Amniotic stem cell (primary cell): ENCODE data around the gene AFG1L.
"Not testable (repeated sequence)": the region's sequence is repeated elsewhere in the genome, so short reads cannot be mapped to it uniquely, and the experiment has no call there.

Experiments
- DNase-seq: peaks from one replicate; lab custom pipeline; 2025; lab: John Stamatoyannopoulos, UW

The AFG1L gene

DNA sequence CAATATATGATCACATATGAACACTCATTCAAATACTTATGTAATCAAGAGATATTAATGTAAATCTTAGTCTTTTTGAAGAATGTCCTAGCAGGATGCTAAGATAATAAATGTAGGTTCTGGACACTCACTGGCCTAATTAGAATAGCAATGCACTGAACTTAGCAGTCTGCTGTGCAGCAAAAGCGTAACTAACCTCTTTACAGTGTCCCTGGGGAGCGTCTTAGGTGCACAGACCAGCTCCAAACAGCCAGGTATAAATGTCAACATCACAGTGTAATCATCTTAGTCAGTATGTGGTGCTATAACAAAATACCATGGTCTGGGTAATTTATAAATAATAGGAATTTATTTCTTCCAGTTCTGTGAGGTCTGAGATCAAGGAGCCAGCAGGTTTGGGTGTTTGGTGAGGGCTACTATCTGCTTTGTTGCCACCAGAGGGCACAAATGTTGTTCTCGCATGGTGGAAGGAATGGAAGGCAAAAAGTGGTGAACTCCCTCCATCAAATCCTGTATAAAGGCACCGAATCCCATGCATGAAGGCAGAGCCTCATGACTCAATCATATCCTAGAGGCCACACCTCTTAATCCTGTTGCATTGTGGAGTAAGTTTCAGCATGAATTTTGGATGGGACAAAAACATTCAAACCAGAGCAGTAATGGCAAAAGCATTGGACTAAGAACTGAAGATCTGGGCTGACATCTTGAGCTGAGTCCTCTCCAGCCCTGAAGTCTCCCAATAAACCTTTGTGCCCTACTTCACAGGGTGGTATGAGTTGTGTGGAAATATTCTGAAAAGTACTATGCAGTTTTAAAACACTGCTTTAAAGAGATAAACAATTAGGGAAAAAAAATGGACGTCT lies 224.1 kb downstream of the AFG1L start:
- DNase-seq = no peak

DNA sequence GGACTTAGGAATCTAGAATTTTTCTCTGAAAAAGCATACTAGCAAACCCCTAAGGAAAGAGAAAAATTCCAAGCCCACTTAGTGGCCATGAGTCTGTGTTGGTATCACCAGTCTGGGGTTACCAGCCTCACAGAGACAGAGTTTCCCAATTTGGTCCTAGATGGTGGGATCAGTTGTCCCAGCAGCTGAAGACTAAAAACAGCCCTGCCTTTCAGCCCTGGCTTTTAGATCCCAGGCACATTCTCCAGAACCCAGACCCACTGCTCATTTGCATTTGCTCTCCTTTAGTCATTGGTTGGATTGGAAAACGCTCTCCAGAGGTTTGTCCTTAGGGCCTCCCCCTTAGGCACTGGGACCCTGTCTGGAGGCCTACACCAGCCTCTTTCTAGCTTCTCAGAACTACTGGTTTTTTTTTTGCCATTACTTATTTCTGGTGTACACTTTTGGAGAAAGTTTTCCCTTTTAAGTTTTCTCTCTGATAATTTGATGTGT lies 226.8 kb downstream of the AFG1L start:
- DNase-seq = no peak

DNA sequence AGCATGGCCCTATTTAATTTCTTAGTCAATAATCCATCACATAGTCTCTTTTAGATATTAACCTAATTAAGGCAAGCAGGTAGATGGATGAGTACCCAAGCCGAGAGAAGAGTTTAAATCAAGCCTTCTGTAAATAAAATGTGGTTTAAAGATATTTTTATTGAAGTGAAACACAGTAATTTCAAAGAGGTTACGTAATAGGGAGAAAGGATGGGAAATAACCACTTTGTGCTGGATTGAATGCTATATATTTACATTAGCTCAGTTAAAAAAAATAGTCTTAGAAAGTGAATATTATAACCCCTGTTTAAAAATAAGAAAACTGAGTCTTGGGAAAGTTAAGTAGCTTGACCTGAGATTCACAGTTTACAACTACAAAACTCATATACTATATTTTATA lies 228.8 kb downstream of the AFG1L start:
- no peak for DNase-seq

DNA sequence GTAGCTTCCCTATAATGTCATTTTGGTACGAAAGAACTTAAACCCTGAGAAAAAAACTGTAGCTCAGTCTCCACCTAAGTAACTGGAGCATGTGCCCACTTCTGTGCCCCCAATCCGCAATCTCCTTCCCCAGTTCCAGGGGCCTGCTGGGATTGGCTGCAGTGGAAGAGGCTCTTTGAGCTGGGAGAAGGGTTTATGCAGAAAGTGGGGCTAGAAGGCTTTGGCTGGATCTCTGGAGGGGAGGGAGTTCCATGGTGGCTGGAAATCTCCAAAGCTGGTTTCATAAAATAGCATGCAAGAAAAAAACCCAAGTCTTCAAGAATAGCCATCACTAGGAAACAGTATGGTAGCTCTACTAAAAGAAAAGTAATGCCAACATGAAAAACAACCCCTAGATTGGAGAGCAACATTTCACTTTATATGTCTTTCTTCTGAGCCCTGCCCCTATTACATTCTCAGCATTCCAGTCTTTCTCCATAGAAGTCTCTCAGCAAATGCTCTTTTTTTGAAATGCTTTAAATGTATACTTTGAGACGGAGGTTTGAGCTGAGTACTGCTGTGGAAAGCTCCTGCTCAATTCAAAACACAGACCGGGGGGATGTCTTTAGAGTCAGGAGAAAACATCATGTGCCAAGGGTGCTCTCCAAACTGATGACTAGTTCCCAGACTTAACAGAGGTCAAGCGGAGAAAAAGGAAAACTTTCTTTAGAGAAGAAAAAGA lies 229.8 kb downstream of the AFG1L start:
- DNase-seq = no peak

DNA sequence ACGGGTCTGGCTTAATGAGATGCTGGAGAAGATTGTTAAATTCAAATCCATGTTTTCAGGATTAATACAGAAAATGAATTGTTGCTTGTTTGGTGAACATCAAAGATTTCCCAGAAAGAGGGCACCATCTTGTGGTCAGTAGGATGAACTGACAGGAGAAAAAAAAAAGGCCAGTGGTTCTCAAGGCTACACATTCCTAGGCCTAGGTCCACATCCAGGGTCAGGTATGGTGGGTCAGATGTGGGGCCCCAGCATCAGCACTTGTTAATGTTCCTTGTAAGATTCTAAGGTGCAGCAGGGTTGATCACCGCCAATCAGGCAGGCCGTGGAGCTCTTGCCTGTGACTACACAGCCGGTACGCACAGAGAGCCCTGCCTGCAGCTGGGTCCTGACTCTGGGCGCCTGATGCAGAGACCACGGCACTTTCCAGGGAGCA lies 231.9 kb downstream of the AFG1L start:
- DNase-seq = no peak

DNA sequence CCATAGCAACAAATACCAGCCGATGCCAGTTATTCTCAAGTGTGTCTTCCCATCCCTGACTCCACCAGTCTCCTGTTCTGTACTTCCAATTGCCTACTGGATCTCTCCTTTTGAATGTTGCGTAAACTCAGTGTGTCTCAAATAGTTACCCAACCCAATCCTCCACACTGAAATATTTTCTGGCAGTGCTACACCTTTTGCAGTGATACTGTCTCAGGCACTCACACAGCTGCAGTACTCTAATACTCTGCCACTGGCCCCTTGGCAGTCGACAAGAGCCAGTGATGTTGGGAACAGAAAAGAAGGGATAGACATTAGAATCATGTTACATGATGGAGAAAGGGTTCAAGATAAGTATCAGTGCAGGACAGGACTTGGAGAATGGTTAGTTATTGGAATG lies 234.0 kb downstream of the AFG1L start:
- DNase-seq = no peak

DNA sequence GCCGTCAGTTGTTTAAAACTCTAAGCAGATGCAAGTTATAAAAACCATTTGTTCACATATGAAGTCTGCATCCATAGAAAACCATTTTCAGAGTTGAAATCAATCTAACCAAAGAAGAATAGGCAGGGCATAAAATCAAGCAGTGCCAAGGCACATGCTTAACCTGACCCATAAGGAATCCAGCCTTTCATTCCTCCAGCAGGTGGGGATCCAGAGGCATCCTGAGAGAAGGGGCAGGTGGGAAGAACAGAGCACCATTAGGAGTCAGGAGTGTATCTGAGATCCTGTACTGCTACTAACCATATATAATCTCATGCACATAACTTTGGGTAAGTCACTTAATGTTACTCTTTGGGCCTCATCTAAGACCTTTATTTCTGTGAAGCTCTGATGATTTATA lies 236.5 kb downstream of the AFG1L start:
- no peak for DNase-seq

DNA sequence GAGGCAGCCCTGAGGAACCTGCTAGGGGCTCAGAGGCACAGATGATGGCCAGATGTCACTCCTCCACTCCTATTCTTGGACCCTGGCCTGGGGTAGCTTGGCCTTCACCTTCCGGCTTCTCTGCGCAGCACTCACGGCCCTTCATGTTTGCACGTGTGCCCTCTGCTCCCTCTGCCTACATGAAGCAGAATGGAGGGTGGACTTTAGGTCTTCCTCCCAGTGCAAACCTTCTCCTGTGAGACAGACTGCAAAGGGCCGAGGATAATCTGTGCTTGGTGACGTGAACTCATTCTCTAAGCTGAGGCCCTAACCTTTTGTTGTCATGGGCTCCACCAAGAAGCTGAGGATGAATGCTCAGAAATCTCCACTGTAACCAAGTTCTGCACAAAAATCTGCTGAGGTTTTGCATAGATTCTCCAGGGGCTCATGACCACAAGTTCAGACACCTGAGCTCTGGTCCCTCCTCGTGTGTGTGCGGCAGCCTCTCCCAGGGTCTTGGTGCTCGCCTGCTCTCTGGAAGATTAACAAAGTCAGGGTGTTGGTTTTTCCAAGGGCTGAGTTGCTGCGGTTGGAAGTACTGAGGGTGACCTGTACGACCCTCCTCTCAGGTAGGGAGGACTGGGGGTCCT lies 240.4 kb downstream of the AFG1L start:
- DNase-seq = no peak

DNA sequence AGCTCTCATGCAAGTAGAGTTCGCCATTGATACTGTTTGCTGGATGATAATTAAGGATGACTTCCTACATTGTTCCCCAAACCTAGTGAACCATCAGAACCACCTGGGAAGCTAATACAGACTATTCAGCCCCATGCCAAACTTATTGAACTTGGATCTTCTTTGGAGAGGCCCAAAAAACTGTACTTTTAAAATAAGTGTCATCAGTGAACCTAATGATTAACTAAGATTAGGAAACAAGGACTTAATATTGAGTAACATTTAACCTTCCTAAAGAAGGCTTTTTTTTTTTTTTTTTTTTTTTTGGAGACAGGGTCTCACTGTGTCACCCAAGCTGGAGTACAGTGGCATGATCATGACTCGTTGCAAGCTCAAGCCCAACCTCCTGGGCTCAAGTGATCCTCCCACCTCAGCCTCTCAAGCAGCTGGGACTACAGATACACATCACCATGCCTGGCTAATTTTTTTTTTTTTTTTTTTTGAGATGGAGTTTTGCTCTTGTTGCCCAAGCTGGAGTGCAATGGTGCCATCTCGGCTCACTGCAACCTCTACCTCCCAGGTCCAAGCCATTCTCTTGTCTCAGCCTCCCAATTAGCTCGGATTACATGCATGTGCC lies 241.2 kb downstream of the AFG1L start:
- DNase-seq = not testable (repeated sequence)

DNA sequence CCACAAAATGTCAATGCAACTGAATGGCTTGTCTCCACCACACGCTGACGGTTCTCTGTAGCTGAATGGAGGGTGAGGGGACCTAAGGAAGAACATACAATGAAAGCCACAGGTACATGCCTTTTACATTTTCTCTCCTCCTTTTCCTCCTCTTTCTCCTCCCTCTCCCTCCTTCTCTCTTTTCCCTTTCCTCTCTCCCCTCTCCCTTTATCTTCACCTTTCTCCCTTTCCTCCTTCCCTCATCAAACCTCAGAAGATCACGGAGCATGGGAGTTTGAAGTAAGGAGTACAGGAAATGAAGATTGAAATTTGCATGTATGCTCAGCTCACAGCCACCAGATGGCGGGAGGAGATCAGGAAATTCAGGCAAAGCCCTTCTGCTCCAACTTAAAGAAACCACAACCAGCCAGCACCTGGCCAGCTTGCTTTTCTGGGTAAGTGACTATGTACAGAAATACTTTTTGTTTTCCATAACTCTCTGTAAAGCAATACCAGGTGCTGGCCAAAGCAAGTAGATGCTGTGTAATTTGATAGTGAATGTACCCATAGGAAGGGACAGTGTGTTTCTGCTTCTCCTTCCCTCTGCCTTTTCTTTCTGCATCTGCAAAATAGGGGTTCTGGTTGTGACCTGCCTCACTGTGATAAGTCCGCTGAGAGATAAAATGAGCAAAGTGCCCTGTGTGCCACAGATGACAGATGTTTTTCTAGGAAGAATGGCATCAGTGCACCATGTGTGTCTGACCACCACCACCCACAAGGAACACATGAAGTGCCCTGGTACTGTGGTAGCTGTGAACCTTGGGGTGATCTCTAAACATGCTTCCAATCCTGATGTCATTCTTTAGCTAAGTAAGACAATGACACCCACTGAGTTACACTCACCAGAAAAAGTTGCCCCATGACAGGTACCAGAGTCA lies 247.2 kb downstream of the AFG1L start:
- DNase-seq = peak; percentile 23

DNA sequence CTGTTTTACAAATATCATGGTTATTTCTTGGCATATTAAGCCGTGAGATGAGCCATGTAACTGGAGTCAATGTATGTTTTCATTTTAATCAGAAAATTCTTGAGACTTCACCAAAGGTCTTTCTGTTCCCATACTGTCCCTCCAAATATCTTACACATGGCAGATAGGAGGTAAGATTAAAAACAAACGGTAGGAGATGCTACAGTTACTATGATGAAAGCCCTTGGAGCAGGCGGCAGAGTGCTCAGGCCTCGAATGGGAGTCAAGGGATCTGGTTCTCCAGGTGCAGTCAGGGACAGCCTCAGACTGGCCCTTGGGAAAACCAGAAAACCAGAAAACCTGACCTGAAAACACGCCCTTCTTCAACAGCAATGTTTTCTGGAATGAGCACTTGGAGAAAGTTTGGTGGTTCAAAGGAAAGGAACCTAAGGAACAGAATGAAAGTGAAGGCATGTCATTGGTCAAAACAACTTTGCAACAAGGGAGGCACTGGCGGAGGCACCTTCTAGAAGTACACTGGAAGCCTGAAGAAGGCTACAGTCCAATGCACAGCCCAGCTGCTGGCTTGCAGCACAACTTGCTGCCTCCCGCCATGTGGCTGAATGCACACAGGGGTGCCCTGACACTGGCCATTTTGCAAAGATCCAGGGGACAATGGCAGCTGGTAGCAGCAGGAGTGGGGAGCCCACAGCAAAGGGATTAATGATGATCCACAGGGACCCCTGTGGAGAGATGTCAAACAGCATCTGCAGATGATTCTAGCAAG lies 248.5 kb downstream of the AFG1L start:
- no peak for DNase-seq

DNA sequence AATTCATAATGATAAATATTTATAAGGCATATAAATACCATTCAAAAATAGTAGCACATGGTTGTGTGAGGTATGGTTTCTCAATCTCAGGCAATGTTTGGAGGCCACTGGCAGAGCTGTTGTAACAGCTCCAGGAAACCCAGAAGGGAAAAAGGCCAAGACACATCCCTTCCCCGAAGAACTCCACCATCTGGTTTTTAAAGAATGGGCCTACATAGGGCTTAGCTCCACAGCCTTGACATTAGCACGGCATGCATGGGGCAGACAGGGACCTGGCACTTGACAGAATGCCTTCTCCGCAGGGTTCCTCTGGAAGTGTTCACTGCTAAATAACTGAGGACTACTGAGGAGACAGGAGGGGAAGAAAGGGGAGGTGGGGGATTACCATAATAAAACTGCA lies 249.8 kb downstream of the AFG1L start:
- no peak for DNase-seq

DNA sequence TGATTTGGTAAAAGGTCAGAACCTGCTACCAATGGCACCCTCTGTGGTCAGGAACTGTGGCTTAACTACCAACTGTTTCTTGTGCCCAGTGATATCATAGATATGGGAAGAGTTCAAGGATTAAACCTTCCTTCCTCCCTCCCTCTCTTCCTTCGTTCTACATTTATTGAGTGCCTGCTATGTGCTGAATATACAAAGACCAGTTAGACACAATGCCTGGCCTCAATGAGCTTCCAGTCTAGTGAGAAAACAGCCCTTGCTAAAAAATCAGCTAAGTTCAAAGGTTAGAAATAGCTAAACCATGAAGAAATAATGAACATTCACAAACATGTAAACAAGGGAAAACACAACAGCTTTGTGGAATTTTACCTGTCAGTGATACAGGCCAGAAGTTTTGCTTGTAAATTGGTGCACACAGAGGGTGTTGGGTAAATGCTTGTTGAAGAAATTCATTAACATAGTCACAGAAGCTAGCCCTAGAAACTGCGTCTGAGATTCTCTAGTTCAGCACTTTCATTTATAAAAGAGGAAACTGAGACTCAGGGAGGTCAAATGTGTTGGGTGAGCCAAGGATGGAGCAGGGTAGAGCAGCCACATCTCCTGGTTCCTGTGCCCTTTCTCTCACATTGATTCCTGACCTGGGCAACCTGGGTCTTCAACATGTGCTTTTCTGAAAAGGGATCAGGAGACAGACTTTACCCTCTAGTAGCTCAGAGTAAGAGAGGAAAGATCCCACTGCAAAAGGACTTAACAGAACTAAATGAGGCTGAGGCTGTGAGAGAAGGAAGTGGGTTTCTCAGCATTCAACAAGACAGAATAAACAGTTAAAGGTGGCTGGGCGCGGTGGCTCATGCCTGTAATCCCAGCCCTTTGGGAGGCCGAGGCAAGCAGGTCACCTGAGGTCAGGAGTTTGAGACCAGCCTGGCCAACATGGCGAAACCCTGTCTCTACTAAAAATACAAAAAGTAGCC lies 251.5 kb downstream of the AFG1L start:
- no peak for DNase-seq

DNA sequence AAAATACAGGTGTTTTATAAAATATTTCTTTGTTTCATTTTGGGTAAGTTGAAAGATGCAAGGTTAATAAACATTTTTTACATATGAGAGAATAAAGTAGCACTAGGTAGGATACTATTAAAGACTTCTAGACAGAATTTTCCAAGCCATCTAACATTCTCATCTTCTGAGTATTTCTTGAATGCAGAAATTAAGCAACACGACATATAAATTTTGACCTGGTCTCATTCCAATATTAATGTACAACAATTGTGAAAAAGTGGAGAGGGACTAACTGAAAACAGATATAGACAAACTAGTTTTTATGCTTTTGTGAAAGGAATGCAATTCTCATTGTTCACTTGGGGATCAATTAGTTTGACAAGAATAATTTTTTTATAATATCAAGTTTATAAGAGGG lies 254.4 kb downstream of the AFG1L start:
- no peak for DNase-seq

DNA sequence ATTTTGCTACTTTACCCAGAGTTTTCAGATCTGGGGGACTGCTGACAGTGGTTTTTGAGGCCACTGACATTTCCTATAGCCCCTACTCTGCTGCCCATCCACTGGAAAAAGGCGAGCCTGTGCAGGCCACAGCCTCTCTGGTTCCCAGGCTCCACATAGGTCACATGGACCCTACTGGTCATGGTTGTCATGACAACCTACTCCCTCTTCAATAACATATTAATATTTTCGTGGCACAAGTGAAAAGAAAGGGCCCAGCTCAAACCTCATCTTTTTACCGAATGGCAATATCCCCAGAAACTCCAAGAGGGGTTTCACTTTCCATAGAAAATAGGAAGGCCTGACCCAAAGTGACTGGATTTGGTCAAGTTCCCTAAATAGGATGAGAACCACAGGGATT lies 254.9 kb downstream of the AFG1L start:
- DNase-seq = no peak

DNA sequence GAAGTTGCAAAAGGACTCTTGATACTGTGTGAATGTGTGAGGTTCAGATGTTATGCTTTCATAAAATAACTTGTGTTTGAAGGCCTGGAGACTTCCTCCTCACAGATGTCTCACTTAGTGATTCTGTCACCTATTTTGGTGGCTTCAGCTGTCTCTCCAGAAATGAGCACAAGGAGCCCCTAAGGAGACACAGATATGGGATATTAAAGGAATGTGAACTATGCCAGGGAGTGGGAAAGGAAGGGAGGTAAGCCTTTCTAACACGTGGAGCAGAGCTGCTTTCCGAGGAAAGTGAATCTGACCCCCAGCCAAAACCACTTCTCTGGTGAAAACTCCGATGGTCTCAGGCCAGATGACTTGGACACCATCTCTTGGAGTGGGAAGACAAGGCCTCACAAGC lies 255.4 kb downstream of the AFG1L start:
- DNase-seq = no peak

DNA sequence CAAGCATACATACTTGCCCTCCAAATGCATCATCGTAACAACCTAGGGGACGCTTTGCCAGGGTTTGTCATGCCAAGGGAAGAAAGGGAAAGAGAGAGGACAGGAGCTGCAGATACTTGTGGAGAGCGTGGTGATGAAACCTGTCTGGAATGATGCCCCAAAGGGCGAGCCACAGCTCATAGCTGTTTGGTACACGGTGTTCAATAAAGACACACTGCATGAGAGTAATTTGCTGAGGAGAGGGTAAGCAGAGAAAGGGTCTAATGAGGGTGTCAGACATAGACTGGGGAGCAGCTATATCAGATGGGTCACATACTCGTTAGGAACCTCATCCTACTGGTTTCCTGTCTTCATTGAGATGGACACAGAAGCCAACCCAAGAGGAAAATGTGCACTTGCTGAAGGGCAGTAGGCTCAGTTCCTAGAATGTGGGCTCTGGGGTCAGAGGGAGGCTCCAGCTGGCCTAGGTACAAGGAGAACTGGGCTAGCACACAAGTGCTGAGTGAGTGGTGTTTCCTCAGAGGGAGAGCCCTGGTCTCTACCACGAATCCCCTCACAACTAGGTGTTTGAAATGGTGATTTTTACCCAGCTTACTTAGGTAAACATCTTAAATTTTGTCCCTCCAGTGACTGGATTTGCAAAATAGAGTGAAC lies 260.7 kb downstream of the AFG1L start:
- no peak for DNase-seq

DNA sequence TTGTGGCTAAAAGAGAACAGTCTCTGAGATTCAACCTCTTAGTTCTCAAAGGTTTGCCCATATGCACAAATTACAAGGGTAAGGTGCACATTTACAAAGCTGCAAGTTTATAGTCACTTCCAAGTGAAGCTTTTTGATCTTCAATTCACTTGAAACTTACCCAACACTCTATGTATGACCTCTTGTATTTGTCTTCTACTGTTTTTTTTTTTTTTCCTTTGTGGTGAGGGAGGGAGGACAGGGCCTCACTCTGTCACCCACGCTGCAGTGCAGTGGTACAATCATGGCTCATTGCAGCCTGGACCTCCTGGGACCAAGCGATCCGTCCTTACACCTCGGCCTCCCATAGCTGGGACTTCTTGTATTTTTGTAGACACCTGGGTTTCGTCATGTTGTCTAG lies 261.4 kb downstream of the AFG1L start:
- no peak for DNase-seq
